ENCODE results near the gene KRT36.

The KRT36 gene

GRCh38 chr17:41498276-41498675, 8.6 kb upstream of the KRT36 start:
- WGBS, 2 experiments (ENCODE audit: insufficient coverage in 2 of 2): 89 to 98% methylated on average over 6 of the region's 6 CpGs
- Histone ChIP-seq H3K4me1 (ENCODE audit: control insufficient read depth, insufficient read depth, low read length, poor library complexity, severe bottlenecking) (peaks cover 15% of the 10 kb centered on the region), H3K27ac (ENCODE audit: low read depth, low read length, severe bottlenecking) (no peak overlapping the region), H3K36me3 (ENCODE audit: control insufficient read depth, insufficient read depth, low read length) (no peaks in the 10 kb centered on the region), H3K9me3 (ENCODE audit: control insufficient read depth, low read length) (no peaks in the 10 kb centered on the region), H3K4me3 (ENCODE audit: extremely low read depth, insufficient read depth, low read length, poor library complexity, severe bottlenecking) (no peak overlapping the region)

- Histone ChIP-seq H3K9me3 (ENCODE audit: control insufficient read depth, low read length) (no peaks in the 10 kb centered on the region), H3K4me3 (ENCODE audit: extremely low read depth, insufficient read depth, low read length, poor library complexity, severe bottlenecking) (no peak overlapping the region), H3K27ac (ENCODE audit: low read depth, low read length, severe bottlenecking) (no peak overlapping the region), H3K36me3 (ENCODE audit: control insufficient read depth, insufficient read depth, low read length) (no peaks in the 10 kb centered on the region), H3K4me1 (ENCODE audit: control insufficient read depth, insufficient read depth, low read length, poor library complexity, severe bottlenecking) (peaks cover 15% of the 10 kb centered on the region)
- 69 to 79% methylated on average over 9 to 10 of the region's 12 CpGs for WGBS, 2 experiments (ENCODE audit: insufficient coverage in 2 of 2)
Observed at GRCh38 chr17:41496803-41497484, 7.2 kb upstream of the KRT36 start.

GRCh38 chr17:41494524-41494923, 4.8 kb upstream of the KRT36 start:
- Histone ChIP-seq H3K9me3 (ENCODE audit: control insufficient read depth, low read length) (no peaks in the 10 kb centered on the region), H3K27ac (ENCODE audit: low read depth, low read length, severe bottlenecking) (no peak overlapping the region), H3K4me3 (ENCODE audit: extremely low read depth, insufficient read depth, low read length, poor library complexity, severe bottlenecking) (no peak overlapping the region), H3K36me3 (ENCODE audit: control insufficient read depth, insufficient read depth, low read length) (no peaks in the 10 kb centered on the region), H3K4me1 (ENCODE audit: control insufficient read depth, insufficient read depth, low read length, poor library complexity, severe bottlenecking) (peaks cover 9% of the 10 kb centered on the region)
- WGBS, 2 experiments (ENCODE audit: insufficient coverage in 2 of 2): 36 to 70% methylated on average over 1 to 2 of the region's 2 CpGs

GRCh38 chr17:41492771-41493170, 3.1 kb upstream of the KRT36 start:
- H3K4me3 ChIP-seq (ENCODE audit: extremely low read depth, insufficient read depth, low read length, poor library complexity, severe bottlenecking): no peak overlapping the region
- 89 to 93% methylated on average over 1 to 3 of the region's 4 CpGs for WGBS, 2 experiments (ENCODE audit: insufficient coverage in 2 of 2)
- no peaks in the 10 kb centered on the region for H3K9me3 ChIP-seq (ENCODE audit: control insufficient read depth, low read length)

GRCh38 chr17:41492351-41492750, 2.6 kb upstream of the KRT36 start:
- no peak overlapping the region for H3K27ac ChIP-seq (ENCODE audit: low read depth, low read length, severe bottlenecking)
- no peaks in the 10 kb centered on the region for H3K36me3 ChIP-seq (ENCODE audit: control insufficient read depth, insufficient read depth, low read length)
- H3K9me3 ChIP-seq (ENCODE audit: control insufficient read depth, low read length): no peaks in the 10 kb centered on the region
- H3K4me3 ChIP-seq (ENCODE audit: extremely low read depth, insufficient read depth, low read length, poor library complexity, severe bottlenecking): no peak overlapping the region
- peaks cover 9% of the 10 kb centered on the region for H3K4me1 ChIP-seq (ENCODE audit: control insufficient read depth, insufficient read depth, low read length, poor library complexity, severe bottlenecking)
- WGBS, 2 experiments (ENCODE audit: insufficient coverage in 2 of 2): 88% methylated on average over 5 of the region's 6 CpGs

More at GRCh38 chr17:41492771-41493170, 3.1 kb upstream of the KRT36 start:
- Histone ChIP-seq H3K36me3 (ENCODE audit: control insufficient read depth, insufficient read depth, low read length) (no peaks in the 10 kb centered on the region), H3K27ac (ENCODE audit: low read depth, low read length, severe bottlenecking) (no peak overlapping the region), H3K4me1 (ENCODE audit: control insufficient read depth, insufficient read depth, low read length, poor library complexity, severe bottlenecking) (peaks cover 9% of the 10 kb centered on the region)

- 86 to 100% methylated on average over 1 of the region's 2 CpGs for WGBS, 2 experiments (ENCODE audit: insufficient coverage in 2 of 2)
- Histone ChIP-seq H3K27ac (ENCODE audit: low read depth, low read length, severe bottlenecking) (no peak overlapping the region), H3K9me3 (ENCODE audit: control insufficient read depth, low read length) (no peaks in the 10 kb centered on the region), H3K4me1 (ENCODE audit: control insufficient read depth, insufficient read depth, low read length, poor library complexity, severe bottlenecking) (peaks cover 9% of the 10 kb centered on the region), H3K36me3 (ENCODE audit: control insufficient read depth, insufficient read depth, low read length) (no peaks in the 10 kb centered on the region), H3K4me3 (ENCODE audit: extremely low read depth, insufficient read depth, low read length, poor library complexity, severe bottlenecking) (no peak overlapping the region)
Observed at GRCh38 chr17:41491476-41491875, 1.8 kb upstream of the KRT36 start.

GRCh38 chr17:41490000-41490990, 585 bp upstream of the KRT36 start:
- Histone ChIP-seq H3K4me3 (ENCODE audit: extremely low read depth, insufficient read depth, low read length, poor library complexity, severe bottlenecking) (no peak overlapping the region), H3K27ac (ENCODE audit: low read depth, low read length, severe bottlenecking) (no peak overlapping the region), H3K36me3 (ENCODE audit: control insufficient read depth, insufficient read depth, low read length) (no peaks in the 10 kb centered on the region), H3K4me1 (ENCODE audit: control insufficient read depth, insufficient read depth, low read length, poor library complexity, severe bottlenecking) (peaks cover 9% of the 10 kb centered on the region), H3K9me3 (ENCODE audit: control insufficient read depth, low read length) (no peaks in the 10 kb centered on the region)
- WGBS, 2 experiments (ENCODE audit: insufficient coverage in 2 of 2): 90 to 95% methylated on average over 5 to 6 of the region's 10 CpGs

- 65 to 66% methylated on average over 26 to 29 of the region's 29 CpGs for WGBS, 2 experiments (ENCODE audit: insufficient coverage in 2 of 2)
- Histone ChIP-seq H3K9me3 (ENCODE audit: control insufficient read depth, low read length) (no peaks in the 10 kb centered on the region), H3K27ac (ENCODE audit: low read depth, low read length, severe bottlenecking) (no peak overlapping the region), H3K36me3 (ENCODE audit: control insufficient read depth, insufficient read depth, low read length) (no peaks in the 10 kb centered on the region), H3K4me3 (ENCODE audit: extremely low read depth, insufficient read depth, low read length, poor library complexity, severe bottlenecking) (no peak overlapping the region), H3K4me1 (ENCODE audit: control insufficient read depth, insufficient read depth, low read length, poor library complexity, severe bottlenecking) (no peaks in the 10 kb centered on the region)
Observed at GRCh38 chr17:41486809-41487530, 2.7 kb downstream of the KRT36 start.

- 94 to 96% methylated on average over 13 of the region's 13 CpGs for WGBS, 2 experiments (ENCODE audit: insufficient coverage in 2 of 2)
- H3K4me1 ChIP-seq (ENCODE audit: control insufficient read depth, insufficient read depth, low read length, poor library complexity, severe bottlenecking): no peaks in the 10 kb centered on the region
- no peaks in the 10 kb centered on the region for H3K36me3 ChIP-seq (ENCODE audit: control insufficient read depth, insufficient read depth, low read length)
- no peak overlapping the region for H3K4me3 ChIP-seq (ENCODE audit: extremely low read depth, insufficient read depth, low read length, poor library complexity, severe bottlenecking)
- H3K9me3 ChIP-seq (ENCODE audit: control insufficient read depth, low read length): no peaks in the 10 kb centered on the region
- H3K27ac ChIP-seq (ENCODE audit: low read depth, low read length, severe bottlenecking): no peak overlapping the region
Observed at GRCh38 chr17:41486316-41486715, 3.4 kb downstream of the KRT36 start.

Measured in mesodermal cell (in vitro differentiated cells).